Measurements from ENCODE around the gene DMD. TPM values are rescaled to one million over a fixed set of nuclear protein-coding genes. Genes with fewer than 3 reads are reported as not detected.
A peak's percentile ranks its signal among the peaks of the same experiment; 100 is the strongest.

Gene DMD
- total and polyA plus RNA-seq, 2 donors (not counting 1 experiment from before 2014, with no cell fraction given), result 5.1 to 7.2 TPM

GRCh38 chrX:31376408-31377022 lies 1834.8 kb downstream of the DMD start:
- H2AFZ ChIP-seq (ENCODE audit: low read length), result no peak overlapping the region
- H3K27me3 ChIP-seq (ENCODE audit: control insufficient read depth, insufficient read depth, low read length), result no peaks in the 10 kb centered on the region
- H3K9me3 ChIP-seq (ENCODE audit: control insufficient read depth, insufficient read depth, low read depth, low read length), result no peaks in the 10 kb centered on the region
- DNase-seq (ENCODE audit: low read depth in 2 of 2), result peak in 1 of 2 donors; percentile 5
- TF ChIP-seq EZH2 (IDR thresholded peaks at IDR 0.05; ENCODE audit: low read length, missing control alignments) (no peak), CTCF (conservative IDR thresholded peaks at IDR 0.05 in 1 of 2, IDR thresholded peaks at IDR 0.05 in 1 of 2; ENCODE audit: low read depth in 1 of 2, low read length in 2 of 2) (no peak)
- H3K4me3 ChIP-seq (replicated peaks in 1 of 4; ENCODE audit: control extremely low read depth in 1 of 4, insufficient read depth in 1 of 4, low read depth in 3 of 4, low read length in 4 of 4), result no peak overlapping the region
- no peaks in the 10 kb centered on the region for H3K79me2 ChIP-seq (ENCODE audit: control insufficient read depth, insufficient read depth, low read length)
- no peak overlapping the region for H3K9ac ChIP-seq (ENCODE audit: insufficient read depth, low read length)
- H3K27ac ChIP-seq (ENCODE audit: insufficient read depth, low read length), result no peak overlapping the region
- no peak overlapping the region for H3K4me2 ChIP-seq (ENCODE audit: extremely low read depth, insufficient read depth, low read length)
- no peaks in the 10 kb centered on the region for H3K36me3 ChIP-seq (ENCODE audit: control insufficient read depth, insufficient read depth, low read length)
- no peaks in the 10 kb centered on the region for H4K20me1 ChIP-seq (ENCODE audit: control insufficient read depth, extremely low read depth, insufficient read depth, low read length)
- H3K4me1 ChIP-seq (ENCODE audit: control insufficient read depth, extremely low read depth, insufficient read depth, low read length), result no peaks in the 10 kb centered on the region

- Histone ChIP-seq H3K9me3 (ENCODE audit: control insufficient read depth, insufficient read depth, low read depth, low read length) (no peaks in the 10 kb centered on the region), H3K27ac (ENCODE audit: insufficient read depth, low read length) (no peak overlapping the region), H4K20me1 (ENCODE audit: control insufficient read depth, extremely low read depth, insufficient read depth, low read length) (no peaks in the 10 kb centered on the region), H2AFZ (ENCODE audit: low read length) (no peak overlapping the region), H3K79me2 (ENCODE audit: control insufficient read depth, insufficient read depth, low read length) (no peaks in the 10 kb centered on the region), H3K36me3 (ENCODE audit: control insufficient read depth, insufficient read depth, low read length) (no peaks in the 10 kb centered on the region), H3K27me3 (ENCODE audit: control insufficient read depth, insufficient read depth, low read length) (no peaks in the 10 kb centered on the region), H3K4me3 (replicated peaks in 1 of 4; ENCODE audit: control extremely low read depth in 1 of 4, insufficient read depth in 1 of 4, low read depth in 3 of 4, low read length in 4 of 4) (no peak overlapping the region), H3K4me2 (ENCODE audit: extremely low read depth, insufficient read depth, low read length) (no peak overlapping the region), H3K4me1 (ENCODE audit: control insufficient read depth, extremely low read depth, insufficient read depth, low read length) (no peaks in the 10 kb centered on the region), H3K9ac (ENCODE audit: insufficient read depth, low read length) (no peak overlapping the region)
- DNase-seq (ENCODE audit: low read depth in 2 of 2), result no peak
- no peak for TF ChIP-seq CTCF (conservative IDR thresholded peaks at IDR 0.05 in 1 of 2, IDR thresholded peaks at IDR 0.05 in 1 of 2; ENCODE audit: low read depth in 1 of 2, low read length in 2 of 2)
- no peak for TF ChIP-seq EZH2 (IDR thresholded peaks at IDR 0.05; ENCODE audit: low read length, missing control alignments)
Measured at GRCh38 chrX:31374786-31375185, 1836.6 kb downstream of the DMD start.

GRCh38 chrX:31371956-31372355 lies 1839.4 kb downstream of the DMD start:
- no peaks in the 10 kb centered on the region for H3K9me3 ChIP-seq (ENCODE audit: control insufficient read depth, insufficient read depth, low read depth, low read length)
- no peaks in the 10 kb centered on the region for H3K4me1 ChIP-seq (ENCODE audit: control insufficient read depth, extremely low read depth, insufficient read depth, low read length)
- H2AFZ ChIP-seq (ENCODE audit: low read length), result no peak overlapping the region
- no peaks in the 10 kb centered on the region for H3K27me3 ChIP-seq (ENCODE audit: control insufficient read depth, insufficient read depth, low read length)
- H3K27ac ChIP-seq (ENCODE audit: insufficient read depth, low read length), result no peak overlapping the region
- no peak for TF ChIP-seq EZH2 (IDR thresholded peaks at IDR 0.05; ENCODE audit: low read length, missing control alignments)
- TF ChIP-seq CTCF (conservative IDR thresholded peaks at IDR 0.05 in 1 of 2, IDR thresholded peaks at IDR 0.05 in 1 of 2; ENCODE audit: low read depth in 1 of 2, low read length in 2 of 2), result no peak
- H3K4me2 ChIP-seq (ENCODE audit: extremely low read depth, insufficient read depth, low read length), result no peak overlapping the region
- H3K9ac ChIP-seq (ENCODE audit: insufficient read depth, low read length), result no peak overlapping the region
- DNase-seq (ENCODE audit: low read depth in 2 of 2), result no peak
- H3K36me3 ChIP-seq (ENCODE audit: control insufficient read depth, insufficient read depth, low read length), result no peaks in the 10 kb centered on the region
- no peaks in the 10 kb centered on the region for H3K79me2 ChIP-seq (ENCODE audit: control insufficient read depth, insufficient read depth, low read length)
- no peak overlapping the region for H3K4me3 ChIP-seq (replicated peaks in 1 of 4; ENCODE audit: control extremely low read depth in 1 of 4, insufficient read depth in 1 of 4, low read depth in 3 of 4, low read length in 4 of 4)
- no peaks in the 10 kb centered on the region for H4K20me1 ChIP-seq (ENCODE audit: control insufficient read depth, extremely low read depth, insufficient read depth, low read length)
